Neural progenitor cell (in vitro differentiated cells): Measurements from ENCODE around the gene CNTNAP2. TPM values are rescaled to one million over a fixed set of nuclear protein-coding genes. Genes with fewer than 3 reads are reported as not detected.

Source experiments
- DNase-seq: peaks from one replicate; pipeline ENCODE4 v3.0.0-alpha.2; 2016; ENCODE audit warnings: low spot score
- H2AFZ ChIP-seq: fragments of 200-600 bp; sonication (generic); replicated peaks from 2 replicates; pipeline ENCODE4 v1.6.1; 2016; ENCODE audit warnings: antibody characterized with exemption
- H3F3A ChIP-seq: fragments of 200-600 bp; sonication (generic); 2 replicates; pipeline ENCODE4 v1.6.1; 2016; ENCODE audit warnings: antibody characterized with exemption, low read depth
- H3K27ac ChIP-seq: fragments of 200-600 bp; sonication (generic); 2 replicates; pipeline ENCODE4 v1.5.1; 2016; ENCODE audit warnings: mild to moderate bottlenecking
- H3K27me3 ChIP-seq: fragments of 200-600 bp; sonication (generic); 2 replicates; pipeline ENCODE4 v1.6.1; 2016; ENCODE audit warnings: mild to moderate bottlenecking, moderate library complexity
- H3K36me3 ChIP-seq: fragments of 200-600 bp; sonication (generic); 2 replicates; pipeline ENCODE4 v1.5.1; 2016
- H3K4me1 ChIP-seq: fragments of 200-600 bp; sonication (generic); 2 replicates; pipeline ENCODE4 v1.6.1; 2016; ENCODE audit warnings: mixed run types
- H3K4me2 ChIP-seq: fragments of 200-600 bp; sonication (generic); 2 replicates; pipeline ENCODE4 v1.6.1; 2016
- H3K4me3 ChIP-seq: fragments of 200-600 bp; sonication (generic); 2 replicates; pipeline ENCODE4 v1.5.1; 2016
- H3K79me2 ChIP-seq: fragments of 200-600 bp; sonication (generic); 2 replicates; pipeline ENCODE4 v1.6.1; 2016; ENCODE audit warnings: low read depth
- H3K9ac ChIP-seq: fragments of 200-600 bp; sonication (generic); 2 replicates; pipeline ENCODE4 v1.6.1; 2016
- H3K9me3 ChIP-seq: fragments of 200-600 bp; sonication (generic); 2 replicates; pipeline ENCODE4 v1.5.1; 2016; ENCODE audit warnings: low read depth
- H4K20me1 ChIP-seq: fragments of 200-600 bp; sonication (generic); 2 replicates; pipeline ENCODE4 v1.6.1; 2016; ENCODE audit warnings: low read depth
- H3K27ac Mint-ChIP-seq: 3 replicates; pipeline ENCODE4 v1.8.0; 2021; ENCODE audit warnings: mixed read lengths
- H3K27me3 Mint-ChIP-seq: 2 replicates; pipeline ENCODE4 v1.8.0; 2022; ENCODE audit warnings: low read depth, mild to moderate bottlenecking, inconsistent platforms, moderate library complexity, mixed read lengths; ENCODE audit not compliant: insufficient read depth
- H3K36me3 Mint-ChIP-seq: 3 replicates; pipeline ENCODE4 v1.8.0; 2021; ENCODE audit warnings: mixed read lengths
- H3K4me1 Mint-ChIP-seq: 3 replicates; pipeline ENCODE4 v1.8.0; 2021; ENCODE audit warnings: mixed read lengths
- H3K4me3 Mint-ChIP-seq: 3 replicates; pipeline ENCODE4 v1.8.0; 2021; ENCODE audit warnings: mild to moderate bottlenecking, moderate library complexity, mixed read lengths
- H3K9me3 Mint-ChIP-seq: 3 replicates; pipeline ENCODE4 v1.8.0; 2020; ENCODE audit warnings: mixed read lengths
- CTCF ChIP-seq: fragments of 200-600 bp; sonication (generic); IDR thresholded peaks from 2 replicates; pipeline ENCODE4 v1.5.1; 2017; ENCODE audit warnings: antibody characterized with exemption, mild to moderate bottlenecking
- EZH2 ChIP-seq: fragments of 200-600 bp; sonication (generic); IDR thresholded peaks from 2 replicates; pipeline ENCODE4 v1.6.1; 2017; ENCODE audit warnings: antibody characterized with exemption, mild to moderate bottlenecking, moderate library complexity
- EZH2phosphoT487 ChIP-seq: fragments of 200-600 bp; sonication (generic); IDR thresholded peaks from 2 replicates; pipeline ENCODE4 v1.6.1; 2017; ENCODE audit warnings: antibody characterized with exemption
- total RNA-seq: library from RNA; depleted of rRNA; stranded (reverse); fragments of >200 nt; gene quantifications from 2 replicates; pipeline ENCODE4 v1.2.3, GENCODE V29; 2015; ENCODE audit warnings: low replicate concordance

CNTNAP2 gene
- total RNA-seq, 1 donor from 2014 or later, result 126 TPM

GRCh38 chr7:147053746-147054145 lies 937.1 kb downstream of the CNTNAP2 start:
- Mint-ChIP-seq H3K36me3 (no peaks in the 10 kb centered on the region), H3K4me1 (no peaks in the 10 kb centered on the region), H3K27ac (no peak overlapping the region), H3K27me3 (no peaks in the 10 kb centered on the region), H3K9me3 (no peaks in the 10 kb centered on the region), H3K4me3 (no peak overlapping the region)
- Histone ChIP-seq H3K36me3 (no peaks in the 10 kb centered on the region), H2AFZ (peak overlapping the region; percentile 50), H3F3A (no peaks in the 10 kb centered on the region), H3K9ac (no peak overlapping the region), H3K4me1 (no peaks in the 10 kb centered on the region), H3K79me2 (no peaks in the 10 kb centered on the region), H3K9me3 (no peaks in the 10 kb centered on the region), H4K20me1 (no peaks in the 10 kb centered on the region), H3K27me3 (no peaks in the 10 kb centered on the region), H3K27ac (no peak overlapping the region), H3K4me2 (no peak overlapping the region), H3K4me3 (no peak overlapping the region)
- TF ChIP-seq EZH2 (no peak), CTCF (no peak), EZH2phosphoT487 (no peak)
- DNase-seq, result no peak

- Histone ChIP-seq H3K36me3 (no peaks in the 10 kb centered on the region), H4K20me1 (no peaks in the 10 kb centered on the region), H3K9me3 (no peaks in the 10 kb centered on the region), H3K27ac (no peak overlapping the region), H3K27me3 (no peaks in the 10 kb centered on the region), H3K9ac (no peak overlapping the region), H3K4me2 (no peak overlapping the region), H3K4me3 (no peak overlapping the region), H3F3A (no peaks in the 10 kb centered on the region), H3K79me2 (no peaks in the 10 kb centered on the region), H2AFZ (no peak overlapping the region), H3K4me1 (no peaks in the 10 kb centered on the region)
- Mint-ChIP-seq H3K4me1 (no peaks in the 10 kb centered on the region), H3K27ac (no peak overlapping the region), H3K9me3 (no peaks in the 10 kb centered on the region), H3K36me3 (no peaks in the 10 kb centered on the region), H3K4me3 (no peak overlapping the region), H3K27me3 (no peaks in the 10 kb centered on the region)
- no peak for DNase-seq
- TF ChIP-seq EZH2 (no peak), EZH2phosphoT487 (no peak), CTCF (no peak)
Measured at GRCh38 chr7:147060070-147060469, 943.5 kb downstream of the CNTNAP2 start.

GRCh38 chr7:147062897-147063296 lies 946.3 kb downstream of the CNTNAP2 start:
- TF ChIP-seq EZH2 (no peak), EZH2phosphoT487 (no peak), CTCF (no peak)
- no peaks in the 10 kb centered on the region for H3K27me3 ChIP-seq
- H3K27me3 Mint-ChIP-seq, result no peaks in the 10 kb centered on the region
- H3K4me2 ChIP-seq, result no peak overlapping the region
- no peaks in the 10 kb centered on the region for H3K36me3 ChIP-seq
- H2AFZ ChIP-seq, result no peak overlapping the region
- H3K4me3 Mint-ChIP-seq, result no peak overlapping the region
- no peaks in the 10 kb centered on the region for H3K4me1 ChIP-seq
- H3F3A ChIP-seq, result no peaks in the 10 kb centered on the region
- H3K4me1 Mint-ChIP-seq, result no peaks in the 10 kb centered on the region
- no peaks in the 10 kb centered on the region for H3K79me2 ChIP-seq
- H3K36me3 Mint-ChIP-seq, result no peaks in the 10 kb centered on the region
- H3K27ac Mint-ChIP-seq, result no peak overlapping the region
- no peak overlapping the region for H3K4me3 ChIP-seq
- H3K9me3 Mint-ChIP-seq, result no peaks in the 10 kb centered on the region
- H3K9me3 ChIP-seq, result no peaks in the 10 kb centered on the region
- H3K9ac ChIP-seq, result no peak overlapping the region
- H4K20me1 ChIP-seq, result no peaks in the 10 kb centered on the region
- no peak overlapping the region for H3K27ac ChIP-seq
- DNase-seq, result no peak
